ENCODE measurements around the gene ADGRG7. TPM values are rescaled to one million over a fixed set of nuclear protein-coding genes. Genes with fewer than 3 reads are reported as not detected.

Gene ADGRG7
- polyA plus RNA-seq, 1 experiment: not detected

GRCh38 chr3:100717063-100717462, 107.7 kb downstream of the ADGRG7 start:
- DNase-seq (ENCODE audit: low read depth): no peak
- ChIA-PET CTCF (interaction anchor here (1.1 kb wide), 1 partner anchor 113 kb away, joined by 3 read pairs; no protein-coding TSS in a partner anchor), POLR2A (no interaction called here)
- H3K27me3 ChIP-seq (ENCODE audit: control insufficient read depth, insufficient read depth, low read length): no peaks in the 10 kb centered on the region
- TF ChIP-seq, protein P1, sequence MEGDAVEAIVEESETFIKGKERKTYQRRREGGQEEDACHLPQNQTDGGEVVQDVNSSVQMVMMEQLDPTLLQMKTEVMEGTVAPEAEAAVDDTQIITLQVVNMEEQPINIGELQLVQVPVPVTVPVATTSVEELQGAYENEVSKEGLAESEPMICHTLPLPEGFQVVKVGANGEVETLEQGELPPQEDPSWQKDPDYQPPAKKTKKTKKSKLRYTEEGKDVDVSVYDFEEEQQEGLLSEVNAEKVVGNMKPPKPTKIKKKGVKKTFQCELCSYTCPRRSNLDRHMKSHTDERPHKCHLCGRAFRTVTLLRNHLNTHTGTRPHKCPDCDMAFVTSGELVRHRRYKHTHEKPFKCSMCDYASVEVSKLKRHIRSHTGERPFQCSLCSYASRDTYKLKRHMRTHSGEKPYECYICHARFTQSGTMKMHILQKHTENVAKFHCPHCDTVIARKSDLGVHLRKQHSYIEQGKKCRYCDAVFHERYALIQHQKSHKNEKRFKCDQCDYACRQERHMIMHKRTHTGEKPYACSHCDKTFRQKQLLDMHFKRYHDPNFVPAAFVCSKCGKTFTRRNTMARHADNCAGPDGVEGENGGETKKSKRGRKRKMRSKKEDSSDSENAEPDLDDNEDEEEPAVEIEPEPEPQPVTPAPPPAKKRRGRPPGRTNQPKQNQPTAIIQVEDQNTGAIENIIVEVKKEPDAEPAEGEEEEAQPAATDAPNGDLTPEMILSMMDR (IDR thresholded peaks at IDR 0.05; ENCODE audit: insufficient read depth, low read depth, low read length): no peak
- H3K36me3 ChIP-seq (ENCODE audit: control insufficient read depth, insufficient read depth, low read length): peaks cover 7% of the 10 kb centered on the region
- H3K4me3 ChIP-seq (ENCODE audit: low read depth, low read length): no peak overlapping the region

DNA sequence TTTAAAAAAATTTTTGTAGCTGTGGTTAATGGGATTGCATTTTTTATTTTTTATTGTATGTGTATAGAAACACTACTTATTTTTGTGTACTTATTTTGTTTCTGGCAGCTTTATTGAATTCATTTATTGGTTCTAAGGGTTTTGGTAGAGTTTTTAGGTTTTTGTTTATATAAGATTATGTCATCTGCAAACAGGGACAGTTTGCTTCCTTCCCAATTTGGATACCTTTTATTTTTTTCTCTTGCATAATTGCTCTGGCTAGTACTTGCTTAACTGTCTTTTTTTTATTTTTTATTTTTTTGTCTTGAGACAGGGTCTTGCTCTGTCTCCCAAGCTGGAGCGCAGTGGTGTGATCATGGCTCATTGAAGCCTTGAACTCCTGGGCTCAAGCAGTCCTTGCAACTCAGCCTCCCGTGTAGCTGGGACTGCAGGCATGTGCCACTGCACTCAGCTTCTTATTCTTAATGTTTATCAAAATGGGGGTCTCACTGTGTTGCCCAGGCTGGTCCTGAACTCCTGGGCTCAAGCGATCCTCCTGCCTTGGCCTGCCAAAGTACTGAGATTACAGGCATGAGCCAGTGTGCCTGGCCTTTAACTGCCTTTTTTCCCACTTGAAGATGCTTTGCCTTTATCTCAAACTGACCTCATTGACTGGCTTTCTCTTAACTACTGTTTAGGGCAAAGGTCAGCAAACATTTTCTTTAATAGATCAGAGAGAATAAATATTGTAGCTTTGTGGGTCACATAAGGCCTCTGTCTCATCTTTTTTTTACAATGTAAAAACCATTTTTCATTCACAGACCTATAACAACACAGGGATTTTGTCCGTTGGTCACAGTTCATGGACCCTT, 108.5 kb downstream of the ADGRG7 start:
- TF ChIP-seq, protein P1 (IDR thresholded peaks at IDR 0.05; ENCODE audit: insufficient read depth, low read depth, low read length): no peak
- ChIA-PET CTCF (interaction anchor here (0.5 to 1.6 kb wide), 3 partner anchors 18 to 270 kb away, joined by 3 to 4 read pairs (median 3); no protein-coding TSS in a partner anchor), POLR2A (no interaction called here)
- H3K36me3 ChIP-seq (ENCODE audit: control insufficient read depth, insufficient read depth, low read length): peaks cover 7% of the 10 kb centered on the region
- H3K4me3 ChIP-seq (ENCODE audit: low read depth, low read length): no peak overlapping the region
- no peak for DNase-seq (ENCODE audit: low read depth)
- no peaks in the 10 kb centered on the region for H3K27me3 ChIP-seq (ENCODE audit: control insufficient read depth, insufficient read depth, low read length)

GRCh38 chr3:100719136-100719535, 109.7 kb downstream of the ADGRG7 start:
- no peak overlapping the region for H3K4me3 ChIP-seq (ENCODE audit: low read depth, low read length)
- TF ChIP-seq, protein P1 (IDR thresholded peaks at IDR 0.05; ENCODE audit: insufficient read depth, low read depth, low read length): no peak
- CTCF ChIA-PET: interaction anchor here (1.2 to 1.6 kb wide), 2 partner anchors 10 to 17 kb away, joined by 3 to 4 read pairs; partner anchors contain the start of gene TFG
- POLR2A ChIA-PET: no interaction called here
- H3K27me3 ChIP-seq (ENCODE audit: control insufficient read depth, insufficient read depth, low read length): no peaks in the 10 kb centered on the region
- H3K36me3 ChIP-seq (ENCODE audit: control insufficient read depth, insufficient read depth, low read length): peaks cover 5% of the 10 kb centered on the region
- DNase-seq (ENCODE audit: low read depth): no peak

DNA sequence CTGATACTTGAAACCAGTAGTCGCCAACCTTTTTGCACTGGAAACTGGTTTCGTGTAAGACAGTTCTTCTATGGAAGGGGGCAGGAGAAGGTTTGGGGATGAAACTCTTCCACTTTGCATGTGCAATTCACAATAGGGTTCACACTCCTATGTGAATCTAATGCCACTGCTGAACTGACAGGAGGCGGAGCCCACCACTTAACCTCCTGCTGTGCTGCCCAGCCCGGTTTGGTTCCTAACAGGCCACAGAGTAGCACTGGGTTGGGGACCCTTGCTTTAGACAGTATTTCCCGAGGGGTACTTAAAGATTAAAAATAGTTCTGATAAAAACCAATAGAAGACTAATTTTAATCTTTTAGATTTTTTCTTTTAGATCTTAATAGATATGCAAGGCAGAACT, 111.0 kb downstream of the ADGRG7 start:
- no peak overlapping the region for H3K4me3 ChIP-seq (ENCODE audit: low read depth, low read length)
- H3K27me3 ChIP-seq (ENCODE audit: control insufficient read depth, insufficient read depth, low read length): no peaks in the 10 kb centered on the region
- CTCF ChIA-PET: no interaction called here
- peaks cover 5% of the 10 kb centered on the region for H3K36me3 ChIP-seq (ENCODE audit: control insufficient read depth, insufficient read depth, low read length)
- POLR2A ChIA-PET: interaction anchor here (0.7 kb wide), 1 partner anchor 10 kb away, joined by 4 read pairs; no protein-coding TSS in a partner anchor
- TF ChIP-seq, protein P1 (IDR thresholded peaks at IDR 0.05; ENCODE audit: insufficient read depth, low read depth, low read length): no peak
- no peak for DNase-seq (ENCODE audit: low read depth)

- no peak for DNase-seq (ENCODE audit: low read depth)
- peaks cover 9% of the 10 kb centered on the region for H3K36me3 ChIP-seq (ENCODE audit: control insufficient read depth, insufficient read depth, low read length)
- CTCF ChIA-PET: interaction anchor here (1.0 to 1.8 kb wide), 4 partner anchors 9 to 16 kb away, joined by 4 to 5 read pairs (median 5); no protein-coding TSS in a partner anchor
- H3K27me3 ChIP-seq (ENCODE audit: control insufficient read depth, insufficient read depth, low read length): no peaks in the 10 kb centered on the region
- TF ChIP-seq, protein P1 (IDR thresholded peaks at IDR 0.05; ENCODE audit: insufficient read depth, low read depth, low read length): no peak
- POLR2A ChIA-PET: interaction anchor here (0.6 kb wide), 1 partner anchor 125 kb away, joined by 14 read pairs; no protein-coding TSS in a partner anchor
- H3K4me3 ChIP-seq (ENCODE audit: low read depth, low read length): no peak overlapping the region
These were observed 116.6 kb downstream of the ADGRG7 start for GRCh38 chr3:100725935-100726513.

All from BJ (cell line).